GM21737 (cell line): Measurements from ENCODE around the gene BRSK2.

Source experiments
- ATAC-seq: cut with Tn5 transposase; IDR thresholded peaks from one replicate; pipeline ENCODE4 v1.9.1; 2021; ENCODE audit warnings: mild to moderate bottlenecking, moderate library complexity; ENCODE audit not compliant: unreplicated experiment

The BRSK2 gene

GRCh38 chr11:1375161-1375954 is 14.4 kb upstream of the BRSK2 start:
- no peak for ATAC-seq

- ATAC-seq, result no peak
These were observed 13.8 kb upstream of the BRSK2 start for GRCh38 chr11:1375955-1376258.

GRCh38 chr11:1377231-1377780 is 12.4 kb upstream of the BRSK2 start:
- ATAC-seq, result no peak

- ATAC-seq, result no peak
These were observed 7.8 kb upstream of the BRSK2 start for GRCh38 chr11:1381793-1382425.

GRCh38 chr11:1382429-1382828 is 7.3 kb upstream of the BRSK2 start:
- no peak for ATAC-seq

GRCh38 chr11:1382831-1383607 is 6.7 kb upstream of the BRSK2 start:
- no peak for ATAC-seq

GRCh38 chr11:1384199-1384970 is 5.3 kb upstream of the BRSK2 start:
- no peak for ATAC-seq

- ATAC-seq, result no peak
These were observed 2.2 kb upstream of the BRSK2 start for GRCh38 chr11:1387521-1387920.

- no peak for ATAC-seq
These were observed 1.6 kb upstream of the BRSK2 start for GRCh38 chr11:1387961-1388762.

- no peak for ATAC-seq
These were observed 1.0 kb upstream of the BRSK2 start for GRCh38 chr11:1388763-1389102.

GRCh38 chr11:1389103-1389931 is 417 bp upstream of the BRSK2 start:
- peak; percentile 82 for ATAC-seq

- no peak for ATAC-seq
These were observed 933 bp downstream of the BRSK2 start for GRCh38 chr11:1390569-1391164.

- ATAC-seq, result no peak
These were observed 1.7 kb downstream of the BRSK2 start for GRCh38 chr11:1391165-1392075.

- no peak for ATAC-seq
These were observed 2.4 kb downstream of the BRSK2 start for GRCh38 chr11:1392111-1392510.

GRCh38 chr11:1392561-1392960 is 2.8 kb downstream of the BRSK2 start:
- no peak for ATAC-seq

- no peak for ATAC-seq
These were observed 3.4 kb downstream of the BRSK2 start for GRCh38 chr11:1393038-1393710.
